Right ventricle myocardium superior (tissue), 1 donor: ENCODE data around the gene WFIKKN2. TPM values are rescaled to one million over a fixed set of nuclear protein-coding genes. Genes with fewer than 3 reads are reported as not detected.
A peak's percentile ranks its signal among the peaks of the same experiment; 100 is the strongest.

Experiments
- ATAC-seq: fragments of 200-7000 bp; cut with Tn5 transposase; one replicate; pipeline ENCODE4 v1.9.1; 2020; ENCODE audit warnings: mild to moderate bottlenecking; ENCODE audit not compliant: poor library complexity
- DNase-seq: peaks from one replicate; pipeline ENCODE4 v3.0.0-alpha.2; 2020
- intact Hi-C: fragments of 100-400 bp; cut with DNase I; formaldehyde crosslinking; loops from one replicate; pipeline ENCODE4 v1.11.2; 2022
- total RNA-seq: library from RNA; stranded (reverse); fragmentation: NEBNext Ultra II Directional; extraction: Animal tissue kit (Norgen Biotek cat#: 25700); gene quantifications from one replicate; pipeline ENCODE4 v1.2.1, GENCODE V29; 2021
- donor health status: DM: no; HTN: yes; CAD: no; lungs with severe emphysema.

The WFIKKN2 gene
- total RNA-seq, 1 donor from 2014 or later: 0.51 TPM

- intact Hi-C loops: no loop called here
- DNase-seq (no peak), ATAC-seq (peak; percentile 68)
Measured at GRCh38 chr17:50883850-50884438, 48.6 kb downstream of the WFIKKN2 start.

GRCh38 chr17:50884439-50885311 is 49.3 kb downstream of the WFIKKN2 start:
- intact Hi-C loops: no loop called here
- peak; percentile 59 for ATAC-seq
- DNase-seq: no peak

GRCh38 chr17:50887705-50888245 is 52.4 kb downstream of the WFIKKN2 start:
- intact Hi-C loops: no loop called here
- no peak for DNase-seq
- no peak for ATAC-seq

DNA sequence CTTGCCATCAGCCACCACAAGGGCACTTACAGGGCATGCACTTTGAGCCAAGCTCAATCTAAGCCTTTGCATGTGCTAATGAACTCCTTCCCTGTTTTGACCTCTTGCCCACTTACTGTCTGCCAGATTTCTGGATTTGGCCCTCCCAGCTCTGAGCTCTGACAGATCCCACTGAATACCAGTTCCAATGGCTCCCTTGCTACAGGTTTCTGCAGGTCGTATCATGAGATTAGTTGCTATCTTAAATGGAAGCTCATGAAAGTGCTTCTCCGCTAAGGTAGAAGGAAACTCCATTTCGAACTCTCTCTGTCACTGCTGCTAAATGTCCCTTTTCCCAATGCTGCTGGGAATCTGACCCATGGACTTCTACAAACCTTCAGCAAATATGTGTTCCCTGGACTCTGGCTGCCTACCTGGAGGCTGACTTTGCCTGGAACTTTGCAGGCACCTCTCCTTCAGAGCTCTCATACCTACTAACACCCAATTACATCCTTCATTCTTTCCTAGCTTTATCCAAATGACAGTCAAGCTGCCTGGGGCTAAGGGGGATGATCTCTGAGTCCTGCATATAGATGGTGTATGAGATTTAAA is 54.2 kb downstream of the WFIKKN2 start:
- DNase-seq: no peak
- ATAC-seq: peak; percentile 78
- intact Hi-C loops: no loop called here

GRCh38 chr17:50890675-50891516 is 55.5 kb downstream of the WFIKKN2 start:
- ATAC-seq (no peak), DNase-seq (peak; percentile 6)
- intact Hi-C loops: no loop called here

DNA sequence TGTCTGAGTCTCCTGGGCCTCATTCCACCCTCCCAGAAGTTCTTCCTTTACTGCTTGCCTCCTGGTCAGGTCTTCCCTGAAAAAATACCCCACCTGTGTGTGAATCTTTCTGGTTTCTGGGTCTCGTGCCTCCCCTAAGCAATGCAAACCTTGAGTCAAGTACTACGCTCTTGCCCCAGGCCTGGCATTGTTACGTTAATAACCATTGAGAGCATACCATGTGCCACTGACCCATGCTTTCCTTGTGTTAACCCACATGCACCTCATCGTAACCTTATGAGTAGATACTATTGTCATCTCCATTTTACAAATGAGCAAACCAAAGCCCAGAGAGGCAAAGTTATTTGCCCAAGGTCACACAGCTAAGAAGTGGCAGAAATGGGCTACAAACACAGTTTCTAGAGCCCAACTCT is 56.2 kb downstream of the WFIKKN2 start:
- intact Hi-C loops: no loop called here
- peak; percentile 3 for DNase-seq
- ATAC-seq: no peak

Other genes starting within 250 kb of the WFIKKN2 start
- 0.43 TPM for gene ABCC3, start 200.7 kb upstream of the WFIKKN2 start, total RNA-seq
- 58.4 TPM for gene ANKRD40, start 127.7 kb upstream of the WFIKKN2 start, total RNA-seq
- 58.1 TPM for gene LUC7L3, start 116.0 kb upstream of the WFIKKN2 start, total RNA-seq
- not detected for gene ANKRD40CL, start 68.1 kb upstream of the WFIKKN2 start, total RNA-seq
- 83.8 TPM for gene TOB1, start 30.8 kb downstream of the WFIKKN2 start, total RNA-seq